WTC11 (cell line): ENCODE results near the gene MSL1.

Experiments
- FOXP1 ChIP-seq: sonication (generic); formaldehyde crosslinking; IDR thresholded peaks from 2 replicates; pipeline ENCODE4 v1.8.0; 2022; ENCODE audit warnings: missing genetic modification reagents, mild to moderate bottlenecking, moderate library complexity, borderline replicate concordance
- NR3C1 ChIP-seq: sonication (generic); formaldehyde crosslinking; conservative IDR thresholded peaks from 2 replicates; pipeline ENCODE4 v1.8.1; 2023; ENCODE audit warnings: low read depth, mild to moderate bottlenecking, missing genetic modification reagents
- RELA ChIP-seq: sonication (generic); formaldehyde crosslinking; IDR thresholded peaks from 2 replicates; pipeline ENCODE4 v1.8.1; 2022; ENCODE audit warnings: missing genetic modification reagents, mild to moderate bottlenecking, borderline replicate concordance
- ZNF138 ChIP-seq: sonication (generic); formaldehyde crosslinking; conservative IDR thresholded peaks from 2 replicates; pipeline ENCODE4 v1.8.1; 2022; ENCODE audit warnings: mild to moderate bottlenecking, moderate library complexity, missing genetic modification reagents
- ZNF416 ChIP-seq: fragments of 250-450 bp; sonication (Bioruptor Pico); IDR thresholded peaks from 2 replicates; pipeline ENCODE4 v1.9.0; 2021; ENCODE audit warnings: mild to moderate bottlenecking, inconsistent platforms
- TF ChIP-seq, protein P1 (sequence below): sonication (generic); formaldehyde crosslinking; conservative IDR thresholded peaks from 2 replicates; pipeline ENCODE4 v1.8.1; 2022; ENCODE audit warnings: mild to moderate bottlenecking, missing genetic modification reagents
- TF ChIP-seq, protein P2 (sequence below): sonication (generic); formaldehyde crosslinking; IDR thresholded peaks from 2 replicates; pipeline ENCODE4 v1.8.0; 2022; ENCODE audit warnings: mild to moderate bottlenecking, missing genetic modification reagents
- TF ChIP-seq, protein P3 (sequence below): fragments of 200-600 bp; IDR thresholded peaks from 2 replicates; pipeline ENCODE4 v1.8.0; 2022; ENCODE audit warnings: antibody characterized with exemption
- TF ChIP-seq, protein P4 (sequence below): sonication (generic); formaldehyde crosslinking; IDR thresholded peaks from 2 replicates; pipeline ENCODE4 v1.8.1; 2022; ENCODE audit warnings: mild to moderate bottlenecking, moderate library complexity, missing genetic modification reagents
- TF ChIP-seq, protein P5 (sequence below): sonication (generic); formaldehyde crosslinking; IDR thresholded peaks from 2 replicates; pipeline ENCODE4 v1.8.1; 2022; ENCODE audit warnings: mild to moderate bottlenecking, missing genetic modification reagents, moderate library complexity, borderline replicate concordance
- TF ChIP-seq, protein P6 (sequence below): sonication (generic); formaldehyde crosslinking; IDR thresholded peaks from 2 replicates; pipeline ENCODE4 v1.8.0; 2022; ENCODE audit warnings: mild to moderate bottlenecking, missing genetic modification reagents
- TF ChIP-seq, protein P7 (sequence below): sonication (generic); formaldehyde crosslinking; IDR thresholded peaks from 2 replicates; pipeline ENCODE4 v1.8.1; 2023; ENCODE audit warnings: mild to moderate bottlenecking, moderate library complexity, missing genetic modification reagents

DNA sequence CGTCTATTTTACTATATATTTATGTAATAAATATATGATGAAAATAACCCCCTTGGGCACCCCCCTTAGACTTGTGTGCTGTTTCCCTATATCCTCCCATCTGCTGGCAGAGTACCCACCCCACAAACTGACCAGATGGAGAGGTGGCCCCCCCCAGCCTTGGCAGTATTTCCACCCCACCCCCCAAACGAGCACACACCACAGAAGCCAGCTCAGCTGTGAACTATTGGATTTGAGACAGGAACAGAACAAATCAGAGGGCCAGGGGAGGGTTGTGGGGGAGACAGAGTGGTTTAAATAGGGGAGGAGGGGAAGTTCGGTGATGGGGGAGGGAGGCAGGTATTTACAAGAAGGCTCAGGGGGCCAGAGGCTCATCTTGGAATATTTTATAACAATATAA lies 29.2 kb upstream of the MSL1 start:
- no peak for TF ChIP-seq RELA
- TF ChIP-seq, protein P1, sequence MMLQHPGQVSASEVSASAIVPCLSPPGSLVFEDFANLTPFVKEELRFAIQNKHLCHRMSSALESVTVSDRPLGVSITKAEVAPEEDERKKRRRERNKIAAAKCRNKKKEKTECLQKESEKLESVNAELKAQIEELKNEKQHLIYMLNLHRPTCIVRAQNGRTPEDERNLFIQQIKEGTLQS, result no peak
- TF ChIP-seq, protein P2, sequence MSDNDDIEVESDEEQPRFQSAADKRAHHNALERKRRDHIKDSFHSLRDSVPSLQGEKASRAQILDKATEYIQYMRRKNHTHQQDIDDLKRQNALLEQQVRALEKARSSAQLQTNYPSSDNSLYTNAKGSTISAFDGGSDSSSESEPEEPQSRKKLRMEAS (CRISPR knock-in tag), result no peak
- TF ChIP-seq, protein P3, sequence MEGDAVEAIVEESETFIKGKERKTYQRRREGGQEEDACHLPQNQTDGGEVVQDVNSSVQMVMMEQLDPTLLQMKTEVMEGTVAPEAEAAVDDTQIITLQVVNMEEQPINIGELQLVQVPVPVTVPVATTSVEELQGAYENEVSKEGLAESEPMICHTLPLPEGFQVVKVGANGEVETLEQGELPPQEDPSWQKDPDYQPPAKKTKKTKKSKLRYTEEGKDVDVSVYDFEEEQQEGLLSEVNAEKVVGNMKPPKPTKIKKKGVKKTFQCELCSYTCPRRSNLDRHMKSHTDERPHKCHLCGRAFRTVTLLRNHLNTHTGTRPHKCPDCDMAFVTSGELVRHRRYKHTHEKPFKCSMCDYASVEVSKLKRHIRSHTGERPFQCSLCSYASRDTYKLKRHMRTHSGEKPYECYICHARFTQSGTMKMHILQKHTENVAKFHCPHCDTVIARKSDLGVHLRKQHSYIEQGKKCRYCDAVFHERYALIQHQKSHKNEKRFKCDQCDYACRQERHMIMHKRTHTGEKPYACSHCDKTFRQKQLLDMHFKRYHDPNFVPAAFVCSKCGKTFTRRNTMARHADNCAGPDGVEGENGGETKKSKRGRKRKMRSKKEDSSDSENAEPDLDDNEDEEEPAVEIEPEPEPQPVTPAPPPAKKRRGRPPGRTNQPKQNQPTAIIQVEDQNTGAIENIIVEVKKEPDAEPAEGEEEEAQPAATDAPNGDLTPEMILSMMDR, result no peak
- TF ChIP-seq, protein P4, sequence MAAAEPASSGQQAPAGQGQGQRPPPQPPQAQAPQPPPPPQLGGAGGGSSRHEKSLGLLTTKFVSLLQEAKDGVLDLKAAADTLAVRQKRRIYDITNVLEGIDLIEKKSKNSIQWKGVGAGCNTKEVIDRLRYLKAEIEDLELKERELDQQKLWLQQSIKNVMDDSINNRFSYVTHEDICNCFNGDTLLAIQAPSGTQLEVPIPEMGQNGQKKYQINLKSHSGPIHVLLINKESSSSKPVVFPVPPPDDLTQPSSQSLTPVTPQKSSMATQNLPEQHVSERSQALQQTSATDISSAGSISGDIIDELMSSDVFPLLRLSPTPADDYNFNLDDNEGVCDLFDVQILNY, result no peak
- TF ChIP-seq NR3C1, result no peak
- TF ChIP-seq, protein P5, sequence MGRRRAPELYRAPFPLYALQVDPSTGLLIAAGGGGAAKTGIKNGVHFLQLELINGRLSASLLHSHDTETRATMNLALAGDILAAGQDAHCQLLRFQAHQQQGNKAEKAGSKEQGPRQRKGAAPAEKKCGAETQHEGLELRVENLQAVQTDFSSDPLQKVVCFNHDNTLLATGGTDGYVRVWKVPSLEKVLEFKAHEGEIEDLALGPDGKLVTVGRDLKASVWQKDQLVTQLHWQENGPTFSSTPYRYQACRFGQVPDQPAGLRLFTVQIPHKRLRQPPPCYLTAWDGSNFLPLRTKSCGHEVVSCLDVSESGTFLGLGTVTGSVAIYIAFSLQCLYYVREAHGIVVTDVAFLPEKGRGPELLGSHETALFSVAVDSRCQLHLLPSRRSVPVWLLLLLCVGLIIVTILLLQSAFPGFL (CRISPR knock-in tag), result no peak
- TF ChIP-seq, protein P6, sequence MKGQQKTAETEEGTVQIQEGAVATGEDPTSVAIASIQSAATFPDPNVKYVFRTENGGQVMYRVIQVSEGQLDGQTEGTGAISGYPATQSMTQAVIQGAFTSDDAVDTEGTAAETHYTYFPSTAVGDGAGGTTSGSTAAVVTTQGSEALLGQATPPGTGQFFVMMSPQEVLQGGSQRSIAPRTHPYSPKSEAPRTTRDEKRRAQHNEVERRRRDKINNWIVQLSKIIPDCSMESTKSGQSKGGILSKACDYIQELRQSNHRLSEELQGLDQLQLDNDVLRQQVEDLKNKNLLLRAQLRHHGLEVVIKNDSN (CRISPR knock-in tag), result no peak
- TF ChIP-seq, protein P7, sequence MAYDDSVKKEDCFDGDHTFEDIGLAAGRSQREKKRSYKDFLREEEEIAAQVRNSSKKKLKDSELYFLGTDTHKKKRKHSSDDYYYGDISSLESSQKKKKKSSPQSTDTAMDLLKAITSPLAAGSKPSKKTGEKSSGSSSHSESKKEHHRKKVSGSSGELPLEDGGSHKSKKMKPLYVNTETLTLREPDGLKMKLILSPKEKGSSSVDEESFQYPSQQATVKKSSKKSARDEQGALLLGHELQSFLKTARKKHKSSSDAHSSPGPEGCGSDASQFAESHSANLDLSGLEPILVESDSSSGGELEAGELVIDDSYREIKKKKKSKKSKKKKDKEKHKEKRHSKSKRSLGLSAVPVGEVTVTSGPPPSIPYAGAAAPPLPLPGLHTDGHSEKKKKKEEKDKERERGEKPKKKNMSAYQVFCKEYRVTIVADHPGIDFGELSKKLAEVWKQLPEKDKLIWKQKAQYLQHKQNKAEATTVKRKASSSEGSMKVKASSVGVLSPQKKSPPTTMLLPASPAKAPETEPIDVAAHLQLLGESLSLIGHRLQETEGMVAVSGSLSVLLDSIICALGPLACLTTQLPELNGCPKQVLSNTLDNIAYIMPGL (CRISPR knock-in tag), result no peak
- no peak for TF ChIP-seq ZNF138
- TF ChIP-seq FOXP1 (CRISPR knock-in tag), result no peak
- no peak for TF ChIP-seq ZNF416 (CRISPR knock-in tag)
